Parathyroid adenoma (tissue), 2 donors: ENCODE data around the gene ZNF280A.

Experiments used
- H2AFZ ChIP-seq: fragments of 300-600 bp; sonication (generic); one replicate; pipeline ENCODE4 v1.7.0; 2017; ENCODE audit warnings: antibody characterized with exemption, mild to moderate bottlenecking
- H3K27ac ChIP-seq: fragments of 300-600 bp; sonication (generic); one replicate; pipeline ENCODE4 v1.7.0; 2017
- H3K27me3 ChIP-seq: fragments of 300-600 bp; sonication (generic); one replicate; pipeline ENCODE4 v1.7.0; 2017; ENCODE audit warnings: low read length; ENCODE audit not compliant: control insufficient read depth, insufficient read depth
- H3K36me3 ChIP-seq: fragments of 300-600 bp; sonication (generic); one replicate; pipeline ENCODE4 v1.7.0; 2017; ENCODE audit warnings: low read length; ENCODE audit not compliant: control insufficient read depth, insufficient read depth
- H3K4me1 ChIP-seq: fragments of 300-600 bp; sonication (generic); one replicate; pipeline ENCODE4 v1.7.0; 2017; ENCODE audit warnings: control low read depth
- H3K4me2 ChIP-seq: fragments of 300-600 bp; sonication (generic); one replicate; pipeline ENCODE4 v1.7.0; 2017; ENCODE audit warnings: low read length
- H3K4me3 ChIP-seq: fragments of 300-600 bp; sonication (generic); one replicate; pipeline ENCODE4 v1.7.0; 2017; ENCODE audit warnings: low read depth, low read length
- H3K79me2 ChIP-seq: fragments of 300-600 bp; sonication (generic); one replicate; pipeline ENCODE4 v1.7.0; 2017; ENCODE audit warnings: control low read depth
- H3K9ac ChIP-seq: fragments of 300-600 bp; sonication (generic); one replicate; pipeline ENCODE4 v1.7.0; 2017; ENCODE audit warnings: mild to moderate bottlenecking
- H3K9me3 ChIP-seq: fragments of 300-600 bp; sonication (generic); one replicate; pipeline ENCODE4 v1.7.0; 2017; ENCODE audit warnings: low read length; ENCODE audit not compliant: control insufficient read depth
- CTCF ChIP-seq: fragments of 300-600 bp; sonication (generic); IDR thresholded peaks from one replicate; pipeline ENCODE4 v1.7.0; 2017; ENCODE audit warnings: antibody characterized with exemption, mild to moderate bottlenecking
- donor health status: primary hyperparathyroidism.

The ZNF280A gene

DNA sequence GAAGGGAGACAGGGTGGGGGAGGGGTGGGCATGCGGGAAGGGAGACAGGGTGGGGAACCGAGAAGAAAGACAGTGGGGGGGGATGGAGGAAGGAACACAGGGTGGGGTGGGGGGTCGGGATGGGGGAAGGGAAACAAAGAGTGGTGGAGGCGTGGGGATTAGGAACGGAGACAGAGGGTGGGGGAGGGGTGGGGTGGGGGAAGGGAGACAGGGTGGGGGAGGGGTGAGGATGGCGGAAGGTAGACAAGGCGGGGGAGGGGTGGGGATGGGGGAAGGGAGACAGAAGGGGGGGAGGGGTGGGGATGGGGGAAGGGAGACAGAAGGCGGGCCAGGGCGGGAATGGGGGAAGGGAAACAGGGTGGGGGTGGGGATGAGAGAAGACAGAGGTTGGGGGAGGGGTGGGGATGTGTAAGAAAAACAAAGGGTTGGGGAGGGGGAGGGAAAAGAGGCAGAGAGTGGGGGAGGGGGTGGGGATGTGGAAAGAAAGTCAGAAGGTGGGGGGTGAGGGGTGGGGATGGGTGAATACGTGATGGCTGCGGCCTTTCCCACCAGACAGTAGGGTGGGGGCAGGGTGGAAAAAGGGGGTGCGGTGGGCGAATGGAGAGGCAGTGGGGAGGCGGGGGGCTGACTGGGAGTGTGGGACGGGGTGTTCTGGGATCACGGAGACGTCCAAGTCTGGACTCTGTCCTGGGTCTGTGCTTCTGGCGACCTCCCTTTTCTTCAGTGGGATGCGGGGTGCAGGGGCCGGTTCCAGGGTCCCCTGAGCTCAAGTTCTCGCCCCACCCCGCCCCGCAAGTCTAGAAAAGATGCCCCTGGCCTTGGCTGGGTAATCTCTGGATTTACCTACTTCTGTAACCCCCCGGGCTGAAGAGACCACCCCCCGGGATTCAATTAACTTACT lies 38.3 kb upstream of the ZNF280A start:
- Histone ChIP-seq H3K36me3 (no peaks in the 10 kb centered on the region), H3K4me1 (no peaks in the 10 kb centered on the region), H3K9me3 (no peaks in the 10 kb centered on the region), H3K4me2 (no peak overlapping the region), H3K27ac (no peak overlapping the region), H2AFZ (no peak overlapping the region), H3K79me2 (no peaks in the 10 kb centered on the region), H3K9ac (no peak overlapping the region), H3K4me3 (no peak overlapping the region), H3K27me3 (no peaks in the 10 kb centered on the region)
- TF ChIP-seq CTCF, result no peak

- Histone ChIP-seq H2AFZ (no peak overlapping the region), H3K27me3 (no peaks in the 10 kb centered on the region), H3K79me2 (no peaks in the 10 kb centered on the region), H3K4me1 (no peaks in the 10 kb centered on the region), H3K9ac (no peak overlapping the region), H3K4me3 (no peak overlapping the region), H3K36me3 (no peaks in the 10 kb centered on the region), H3K27ac (no peak overlapping the region), H3K4me2 (no peak overlapping the region), H3K9me3 (no peaks in the 10 kb centered on the region)
- no peak for TF ChIP-seq CTCF
These were observed 37.2 kb upstream of the ZNF280A start for GRCh38 chr22:22556995-22557925.

GRCh38 chr22:22556578-22556977 lies 36.5 kb upstream of the ZNF280A start:
- TF ChIP-seq CTCF, result no peak
- Histone ChIP-seq H3K27me3 (no peaks in the 10 kb centered on the region), H3K27ac (no peak overlapping the region), H3K9ac (no peak overlapping the region), H3K4me1 (no peaks in the 10 kb centered on the region), H3K36me3 (no peaks in the 10 kb centered on the region), H3K79me2 (no peaks in the 10 kb centered on the region), H3K4me2 (no peak overlapping the region), H3K9me3 (no peaks in the 10 kb centered on the region), H2AFZ (no peak overlapping the region), H3K4me3 (no peak overlapping the region)

GRCh38 chr22:22555596-22555995 lies 35.5 kb upstream of the ZNF280A start:
- H3K9me3 ChIP-seq, result no peaks in the 10 kb centered on the region
- H3K4me3 ChIP-seq, result no peak overlapping the region
- H3K36me3 ChIP-seq, result no peaks in the 10 kb centered on the region
- H3K79me2 ChIP-seq, result no peaks in the 10 kb centered on the region
- no peak overlapping the region for H2AFZ ChIP-seq
- H3K4me2 ChIP-seq, result no peak overlapping the region
- TF ChIP-seq CTCF, result no peak
- no peaks in the 10 kb centered on the region for H3K27me3 ChIP-seq
- no peaks in the 10 kb centered on the region for H3K4me1 ChIP-seq
- no peak overlapping the region for H3K27ac ChIP-seq
- no peak overlapping the region for H3K9ac ChIP-seq
